ENCODE results near the gene PTGIS.

- no peak for TF ChIP-seq CTCF (IDR thresholded peaks at IDR 0.05; ENCODE audit: extremely low read depth in 1 of 2, insufficient read depth in 1 of 2, low read depth in 1 of 2, low read length in 2 of 2)
- no peak for TF ChIP-seq GATA2 (IDR thresholded peaks at IDR 0.05; ENCODE audit: insufficient read depth, insufficient read length, low read depth, low read length)
These were observed 88.2 kb downstream of the PTGIS start for GRCh38 chr20:49479785-49480184.
